ENCODE measurements around the gene C1QTNF3.

DNA sequence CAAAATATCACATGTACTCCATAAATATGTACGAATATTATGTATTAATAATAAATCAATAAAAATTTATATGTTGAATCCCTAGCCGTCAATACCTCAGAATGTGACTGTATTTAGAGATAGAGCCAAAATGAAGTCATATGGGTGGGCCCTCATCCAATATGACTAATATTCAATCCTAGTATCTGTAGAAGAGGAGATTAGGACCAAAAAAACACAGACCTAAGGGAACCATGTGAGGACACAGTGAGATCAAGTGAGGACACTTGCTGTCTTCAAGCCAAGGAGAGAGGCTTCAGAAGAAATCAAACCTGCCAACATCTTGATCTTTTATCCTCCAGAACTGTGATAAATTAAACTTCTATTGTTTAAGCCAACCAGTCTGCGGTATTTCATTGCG is 31.5 kb downstream of the C1QTNF3 start:
- TF ChIP-seq EZH2phosphoT487 (conservative IDR thresholded peaks at IDR 0.05; ENCODE audit: low read length), result no peak
- no peak for TF ChIP-seq CTCF (IDR thresholded peaks at IDR 0.05; ENCODE audit: insufficient read depth, low read length, poor library complexity, severe bottlenecking)
